K562 (cell line): Measurements from ENCODE around the gene PITPNM3. TPM values are rescaled to one million over a fixed set of nuclear protein-coding genes. Genes with fewer than 3 reads are reported as not detected.

Experiments
- ATAC-seq: fragments of 200-7000 bp; cut with Tn5 transposase; 3 replicates; pipeline ENCODE4 v1.9.1; 2020; ENCODE audit warnings: moderate library complexity
- BruUV-seq: library from RNA; stranded (reverse); fragments of 400-500 nt; replicated peaks from 2 replicates; lab custom pipeline; 2021; lab: Mats Ljungman, UMichigan
- CTCF ChIA-PET: fragments of 300-600 bp; formaldehyde crosslinking; extraction: SDS; loops from one replicate; lab custom pipeline; 2021; ENCODE audit warnings: low intra/inter-chr PET ratio; lab: Yijun Ruan, JAX
- POLR2A ChIA-PET: fragments of 300-600, 350-650 bp; sonication (Branson Sonifier 250); formaldehyde crosslinking; extraction: SDS; loops from one replicate; lab custom pipeline; 2021; ENCODE audit warnings: antibody characterized with exemption, inconsistent platforms; lab: Yijun Ruan, JAX
- DNase-seq, 4 experiments: peaks; one replicate each; pipeline versions ENCODE4 v3.0.0 to v3.0.0-alpha.2; 2011 to 2018; ENCODE audit warnings: low spot score in 3 of 4, mixed read lengths in 3 of 4; ENCODE audit errors: extremely low read depth in 1 of 4
- FAIRE-seq: peaks from 2 replicates; lab custom pipeline; 2011; peaks lifted over from hg19 to GRCh38; lab: Jason Lieb, UNC
- H2AFZ ChIP-seq: 2 replicates; pipeline ENCODE4 v1.6.0; 2011; ENCODE audit warnings: low read depth, low read length, control low read depth, inconsistent platforms
- H3K27ac ChIP-seq: fragments of 200-600 bp; 3 replicates; pipeline ENCODE4 v1.8.0; 2011; ENCODE audit warnings: low read depth, mild to moderate bottlenecking, control low read depth, inconsistent platforms, low read length, moderate library complexity, mixed read lengths; ENCODE audit errors: extremely low read depth
- H3K27me3 ChIP-seq, 2 experiments: fragments of 300-600 bp in 1 of 2; 2 replicates in 1 of 2; 3 replicates in 1 of 2; pipeline versions ENCODE4 v1.6.0 to v1.8.0; 2011; ENCODE audit warnings: inconsistent platforms in 2 of 2, low read length in 2 of 2, mild to moderate bottlenecking in 1 of 2, mixed read lengths in 1 of 2, moderate library complexity in 1 of 2; ENCODE audit not compliant: control insufficient read depth in 2 of 2, insufficient read depth in 2 of 2
- H3K36me3 ChIP-seq: fragments of 300-600 bp; 3 replicates; pipeline ENCODE4 v1.8.0; 2011; ENCODE audit warnings: mild to moderate bottlenecking, low read length, inconsistent platforms; ENCODE audit not compliant: control insufficient read depth, insufficient read depth
- H3K4me1 ChIP-seq, 2 experiments: fragments of 200-600 bp in 1 of 2; replicated peaks in 1 of 2; 2 replicates in 1 of 2; 3 replicates in 1 of 2; pipeline versions ENCODE4 v1.5.1 to v1.8.0; 2011; ENCODE audit warnings: inconsistent platforms in 2 of 2, low read length in 2 of 2, mild to moderate bottlenecking in 1 of 2, mixed read lengths in 1 of 2, moderate library complexity in 1 of 2; ENCODE audit not compliant: control insufficient read depth in 2 of 2, insufficient read depth in 2 of 2
- H3K4me2 ChIP-seq: 2 replicates; pipeline ENCODE4 v1.6.1; 2011; ENCODE audit warnings: low read length, control low read depth, inconsistent platforms, mixed read lengths; ENCODE audit not compliant: insufficient read depth
- H3K4me3 ChIP-seq: fragments of 200-600 bp; sonication (generic), shearing (Covaris generic); 2 replicates; pipeline ENCODE4 v1.5.1; 2016; ENCODE audit warnings: control low read depth, inconsistent platforms
- H3K79me2 ChIP-seq: fragments of 200-600 bp; 3 replicates; pipeline ENCODE4 v1.8.0; 2011; ENCODE audit warnings: low read length, inconsistent platforms; ENCODE audit not compliant: control insufficient read depth, insufficient read depth
- H3K9ac ChIP-seq, 2 experiments: 2 replicates each; pipeline versions ENCODE4 v1.6.0 to v1.6.1; 2011; ENCODE audit warnings: low read depth in 2 of 2, low read length in 2 of 2, control low read depth in 1 of 2, inconsistent platforms in 1 of 2, mild to moderate bottlenecking in 1 of 2, mixed read lengths in 1 of 2; ENCODE audit not compliant: insufficient read depth in 1 of 2
- H3K9me1 ChIP-seq: one replicate; pipeline ENCODE4 v1.6.0; 2011; ENCODE audit warnings: inconsistent platforms, mild to moderate bottlenecking, low read length, moderate library complexity; ENCODE audit not compliant: control insufficient read depth, insufficient read depth
- H3K9me3 ChIP-seq: replicated peaks from 2 replicates; pipeline ENCODE4 v1.5.1; 2011; ENCODE audit warnings: low read depth, low read length, inconsistent platforms; ENCODE audit not compliant: control insufficient read depth, insufficient read depth
- H4K20me1 ChIP-seq: replicated peaks from 2 replicates; pipeline ENCODE4 v1.6.1; 2011; ENCODE audit warnings: low read length, inconsistent platforms, mixed read lengths; ENCODE audit not compliant: control insufficient read depth, insufficient read depth
- CBX8 ChIP-seq: fragments of 200-600 bp; sonication (generic); IDR thresholded peaks from 2 replicates; pipeline ENCODE4 v1.6.1; 2012; ENCODE audit warnings: borderline replicate concordance, mixed run types, low read depth, mild to moderate bottlenecking, moderate library complexity, mixed read lengths, low read length, control low read depth, inconsistent platforms; ENCODE audit not compliant: poor library complexity, severe bottlenecking; ENCODE audit errors: extremely low read depth
- CGGBP1 ChIP-seq: fragments of 250-450 bp; sonication (Bioruptor Pico); IDR thresholded peaks from 2 replicates; pipeline ENCODE4 v1.9.0; 2021; ENCODE audit warnings: mild to moderate bottlenecking
- MEF2A ChIP-seq: IDR thresholded peaks from 2 replicates; pipeline ENCODE4 v1.6.1; 2011; ENCODE audit warnings: low read depth, mild to moderate bottlenecking, low read length, moderate library complexity; ENCODE audit not compliant: control insufficient read depth
- PKNOX1 ChIP-seq: fragments of 450-650 bp; IDR thresholded peaks from 2 replicates; pipeline ENCODE4 v1.6.1; 2016
- SMAD3 ChIP-seq: fragments of 450-650 bp; formaldehyde crosslinking; conservative IDR thresholded peaks from 2 replicates; pipeline ENCODE4 v1.4.0; 2020; ENCODE audit warnings: mild to moderate bottlenecking
- WGBS: fragments of 100-300 bp; shearing (Covaris generic); methylation state at CpG from one replicate; pipeline ENCODE4 v1.1.6; 2016; ENCODE audit warnings: low coverage, mixed read lengths; ENCODE audit not compliant: insufficient coverage; ENCODE audit errors: missing lambda C conversion rate; 5-methylcytosine and 5-hydroxymethylcytosine counted together
- in situ Hi-C: fragments of 300-500 bp; cut with MboI; formaldehyde crosslinking; loops from 4 replicates; pipeline ENCODE4 v1.15.0; 2018; ENCODE audit warnings: inconsistent platforms, mixed read lengths
- intact Hi-C: fragments of 100-400 bp; cut with micrococcal nuclease; formaldehyde crosslinking; loops from 2 replicates; pipeline ENCODE4 v1.14.2; 2022
- polyA plus RNA-seq, 8 experiments: library from polyadenylated mRNA; depleted of rRNA in 4 of 8; stranded (reverse) in 5 of 8; unstranded in 3 of 8; fragments of >200 nt; fragmentation: Nextera tagmentation in 2 of 8; fragmentation: Illumina TruSeq in 1 of 8; extraction: Ambion mirVana in 2 of 8; extraction: Trizol in 1 of 8; gene quantifications; 2 replicates each; pipeline versions ENCODE4 v1.2.1 to v1.2.3, GENCODE V29; 2011 to 2014; ENCODE audit warnings: inconsistent platforms in 1 of 8, missing spikeins in 1 of 8
- total RNA-seq, 7 experiments: library from RNA; depleted of rRNA in 6 of 7; stranded (reverse); fragments of >200 nt in 6 of 7; fragmentation: Illumina TruSeq in 2 of 7; extraction: Trizol in 2 of 7; gene quantifications; 2 replicates each; pipeline versions ENCODE4 v1.2.1 to v1.2.3, GENCODE V29; 2011 to 2021; ENCODE audit warnings: low replicate concordance in 1 of 7

The PITPNM3 gene
- total and polyA plus RNA-seq, 9 of the 15 experiments (the other 6 are each of a cell fraction or from before 2014, with no cell fraction given) = 0.14 to 0.38 (median 0.22) TPM; not detected in 2

GRCh38 chr17:6549384-6550036 is 6.8 kb downstream of the PITPNM3 start:
- H3K4me2 ChIP-seq = no peak overlapping the region
- in situ Hi-C loops = no loop called here
- POLR2A ChIA-PET = interaction anchor here (0.6 to 1.8 kb wide), 2 partner anchors 13 to 15 kb away, joined by 3 to 6 read pairs; no protein-coding TSS in a partner anchor
- CTCF ChIA-PET = no interaction called here
- H3K79me2 ChIP-seq = no peaks in the 10 kb centered on the region
- H3K4me3 ChIP-seq = no peak overlapping the region
- H3K27me3 ChIP-seq = peaks cover 3 to 42% of the 10 kb centered on the region in 2 experiments; a peak in 1 of 5 replicates
- BruUV-seq = no TSS peak
- H3K4me1 ChIP-seq = no peaks in the 10 kb centered on the region; a peak in 1 of 5 replicates
- DNase-seq (no peak), ATAC-seq (no peak)
- H2AFZ ChIP-seq = no peak overlapping the region
- 6% methylated on average over 8 of the region's 9 CpGs for WGBS
- H4K20me1 ChIP-seq = no peaks in the 10 kb centered on the region
- no peaks in the 10 kb centered on the region for H3K9me1 ChIP-seq
- H3K9me3 ChIP-seq = no peaks in the 10 kb centered on the region
- no peak overlapping the region for H3K9ac ChIP-seq
- H3K27ac ChIP-seq = no peak overlapping the region
- TF ChIP-seq SMAD3 (CRISPR knock-in tag) = no peak
- no peak for TF ChIP-seq PKNOX1
- no peak for TF ChIP-seq CGGBP1 (CRISPR knock-in tag)
- no peak for TF ChIP-seq MEF2A
- TF ChIP-seq CBX8 = no peak
- TF ChIP-seq, all 486 proteins: peak for 0
- intact Hi-C loops = no loop called here
- no peak for FAIRE-seq
- no peaks in the 10 kb centered on the region for H3K36me3 ChIP-seq
